GM12891 (cell line): ENCODE measurements around the gene ZFP36.

Experiments
- POLR2A ChIP-seq: IDR thresholded peaks from 2 replicates; pipeline ENCODE4 v1.6.1; 2011; ENCODE audit warnings: low read depth, low read length, control low read depth
- POLR2AphosphoS5 ChIP-seq: IDR thresholded peaks from 2 replicates; pipeline ENCODE4 v1.6.1; 2011; ENCODE audit warnings: low read depth, low read length, control low read depth
- TAF1 ChIP-seq: IDR thresholded peaks from 2 replicates; pipeline ENCODE4 v1.6.1; 2011; ENCODE audit warnings: low read depth, low read length, control low read depth

- no peak for TF ChIP-seq POLR2A
- TF ChIP-seq POLR2AphosphoS5, result no peak
- TF ChIP-seq TAF1, result no peak
Observed at GRCh38 chr19:39405958-39406655, 540 bp upstream of the ZFP36 start.
